HepG2 (cell line): Measurements from ENCODE around the gene PCYT2. TPM values are rescaled to one million over a fixed set of nuclear protein-coding genes. Genes with fewer than 3 reads are reported as not detected.
A peak's percentile ranks its signal among the peaks of the same experiment; 100 is the strongest.

Experiments
- AKAP8 ChIP-seq: sonication (generic); formaldehyde crosslinking; IDR thresholded peaks from 2 replicates; pipeline ENCODE4 v1.5.1; 2020; ENCODE audit warnings: mild to moderate bottlenecking, missing genetic modification reagents
- EP300 ChIP-seq, 3 experiments: sonication (generic) in 1 of 3; formaldehyde crosslinking in 1 of 3; IDR thresholded peaks; 2 replicates each; pipeline versions ENCODE4 v1.5.1 to v1.6.1; 2011 to 2020; ENCODE audit warnings: low read depth in 2 of 3, low read length in 2 of 3, borderline replicate concordance in 1 of 3, improper control_type of control experiment in 1 of 3, mild to moderate bottlenecking in 1 of 3, missing genetic modification reagents in 1 of 3, moderate library complexity in 1 of 3
- GTF2F1 ChIP-seq: fragments of 150-350 bp; IDR thresholded peaks from 2 replicates; pipeline ENCODE4 v1.6.1; 2014; ENCODE audit warnings: low read length
- HMGA1 ChIP-seq: sonication (generic); formaldehyde crosslinking; conservative IDR thresholded peaks from 2 replicates; pipeline ENCODE4 v1.4.0; 2020; ENCODE audit warnings: missing genetic modification reagents
- KAT8 ChIP-seq: IDR thresholded peaks from 2 replicates; pipeline ENCODE4 v1.6.1; 2016; ENCODE audit warnings: missing genetic modification reagents, missing compliant biosample characterization
- KLF6 ChIP-seq: IDR thresholded peaks from 2 replicates; pipeline ENCODE4 v1.8.0; 2016; ENCODE audit warnings: missing biosample characterization, missing genetic modification reagents
- NCOA1 ChIP-seq: sonication (generic); formaldehyde crosslinking; IDR thresholded peaks from 2 replicates; pipeline ENCODE4 v1.9.0; 2021; ENCODE audit warnings: missing genetic modification reagents
- NFIC ChIP-seq: IDR thresholded peaks from 2 replicates; pipeline ENCODE4 v1.6.1; 2012; ENCODE audit warnings: mild to moderate bottlenecking, low read length, inconsistent platforms
- PHF8 ChIP-seq: sonication (generic); formaldehyde crosslinking; IDR thresholded peaks from 2 replicates; pipeline ENCODE4 v1.5.0; 2020; ENCODE audit warnings: missing genetic modification reagents
- TP53 ChIP-seq: sonication (generic); formaldehyde crosslinking; conservative IDR thresholded peaks from 2 replicates; pipeline ENCODE4 v1.4.0; 2020; ENCODE audit warnings: missing genetic modification reagents
- ZBTB42 ChIP-seq: sonication (generic); formaldehyde crosslinking; IDR thresholded peaks from 2 replicates; pipeline ENCODE4 v1.5.0; 2020; ENCODE audit warnings: mild to moderate bottlenecking, missing genetic modification reagents
- ZNF17 ChIP-seq: sonication (generic); formaldehyde crosslinking; IDR thresholded peaks from 2 replicates; pipeline ENCODE4 v1.5.0; 2020; ENCODE audit warnings: mild to moderate bottlenecking, missing genetic modification reagents
- ZNF747 ChIP-seq: sonication (generic); formaldehyde crosslinking; IDR thresholded peaks from 2 replicates; pipeline ENCODE4 v1.8.1; 2023; ENCODE audit warnings: missing genetic modification reagents, mild to moderate bottlenecking, borderline replicate concordance
- polyA plus RNA-seq, 8 experiments: library from polyadenylated mRNA; depleted of rRNA in 3 of 8; stranded (reverse) in 7 of 8; unstranded in 1 of 8; fragments of >200 nt; fragmentation: Illumina TruSeq in 4 of 8; extraction: Trizol in 4 of 8; gene quantifications; 2 replicates each; pipeline versions ENCODE4 v1.2.1 to v1.2.3, GENCODE V29; 2011 to 2016; ENCODE audit warnings: low read depth in 4 of 8, missing spikeins in 1 of 8, mixed read lengths in 1 of 8; ENCODE audit not compliant: insufficient read depth in 1 of 8
- total RNA-seq, 5 experiments: library from RNA; depleted of rRNA; stranded (reverse); fragments of >200 nt; fragmentation: Illumina TruSeq; extraction: Trizol; gene quantifications; 2 replicates each; pipeline ENCODE4 v1.2.3, GENCODE V29; 2016; ENCODE audit warnings: low read depth in 1 of 5
- TF ChIP-seq, protein P1 (sequence below): fragments of 450-650 bp; IDR thresholded peaks from 2 replicates; pipeline ENCODE4 v1.6.1; 2016
- TF ChIP-seq, protein P2 (sequence below): sonication (generic); formaldehyde crosslinking; IDR thresholded peaks from 2 replicates; pipeline ENCODE4 v1.9.0; 2021; ENCODE audit warnings: missing genetic modification reagents, borderline replicate concordance
- TF ChIP-seq, protein P3 (sequence below): sonication (generic); formaldehyde crosslinking; IDR thresholded peaks from 2 replicates; pipeline ENCODE4 v1.8.1; 2022; ENCODE audit warnings: low read depth, mild to moderate bottlenecking, missing genetic modification reagents
- TF ChIP-seq, protein P4 (sequence below): sonication (generic); formaldehyde crosslinking; IDR thresholded peaks from 2 replicates; pipeline ENCODE4 v1.8.0; 2022; ENCODE audit warnings: mild to moderate bottlenecking, missing genetic modification reagents, moderate library complexity
- TF ChIP-seq, protein P5 (sequence below): sonication (generic); formaldehyde crosslinking; IDR thresholded peaks from 2 replicates; pipeline ENCODE4 v1.4.0; 2020; ENCODE audit warnings: missing genetic modification reagents, mild to moderate bottlenecking, borderline replicate concordance

The PCYT2 gene
- total and polyA plus RNA-seq, 2 of the 13 experiments (the other 11 are each of a cell fraction or from before 2014, with no cell fraction given) = 147 to 297 TPM

DNA sequence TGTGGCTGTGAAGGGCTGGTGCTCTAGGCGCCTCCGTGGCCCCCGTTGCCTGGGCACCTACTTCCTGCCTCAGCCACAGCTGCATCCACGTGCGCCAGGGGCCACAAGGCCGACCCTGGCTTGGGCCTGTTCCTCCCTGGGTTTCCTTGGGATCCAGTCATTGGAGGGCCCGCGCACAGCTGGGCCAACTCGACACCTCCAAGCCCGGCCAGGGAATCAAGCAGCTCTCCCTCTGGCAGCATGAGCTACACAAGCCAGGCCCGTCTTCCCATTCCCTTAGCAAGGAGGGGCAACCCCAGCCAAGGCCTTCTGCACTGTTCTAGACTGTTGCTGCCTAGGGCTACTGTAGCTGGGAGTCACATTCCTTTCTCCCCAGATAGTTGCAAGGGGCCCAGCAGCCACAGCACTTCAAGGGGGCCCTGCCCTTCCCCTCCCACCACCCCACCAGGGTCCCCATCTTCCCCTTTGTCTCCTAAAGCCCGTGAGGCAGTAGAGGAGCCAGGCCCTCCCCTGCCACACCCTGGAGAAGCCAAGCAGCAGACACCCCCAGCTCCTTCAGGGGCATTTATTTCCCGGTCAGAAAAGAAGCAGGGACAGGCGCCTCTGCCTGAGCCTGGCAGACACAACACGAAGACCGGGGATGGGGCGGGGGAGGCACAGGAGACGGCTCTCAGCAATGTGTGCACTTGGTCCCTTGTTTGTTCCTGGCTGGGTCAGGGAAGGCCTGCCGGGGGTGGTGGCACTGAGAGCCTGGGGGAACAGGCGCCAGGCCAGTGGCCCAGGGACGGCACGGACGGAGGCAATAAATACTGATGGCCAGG is 43.8 kb downstream of the PCYT2 start (continued):
- TF ChIP-seq, protein P1, sequence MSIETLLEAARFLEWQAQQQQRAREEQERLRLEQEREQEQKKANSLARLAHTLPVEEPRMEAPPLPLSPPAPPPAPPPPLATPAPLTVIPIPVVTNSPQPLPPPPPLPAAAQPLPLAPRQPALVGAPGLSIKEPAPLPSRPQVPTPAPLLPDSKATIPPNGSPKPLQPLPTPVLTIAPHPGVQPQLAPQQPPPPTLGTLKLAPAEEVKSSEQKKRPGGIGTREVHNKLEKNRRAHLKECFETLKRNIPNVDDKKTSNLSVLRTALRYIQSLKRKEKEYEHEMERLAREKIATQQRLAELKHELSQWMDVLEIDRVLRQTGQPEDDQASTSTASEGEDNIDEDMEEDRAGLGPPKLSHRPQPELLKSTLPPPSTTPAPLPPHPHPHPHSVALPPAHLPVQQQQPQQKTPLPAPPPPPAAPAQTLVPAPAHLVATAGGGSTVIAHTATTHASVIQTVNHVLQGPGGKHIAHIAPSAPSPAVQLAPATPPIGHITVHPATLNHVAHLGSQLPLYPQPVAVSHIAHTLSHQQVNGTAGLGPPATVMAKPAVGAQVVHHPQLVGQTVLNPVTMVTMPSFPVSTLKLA = no peak
- TF ChIP-seq ZNF17 (no peak), PHF8 (CRISPR knock-in tag) (no peak), HMGA1 (CRISPR knock-in tag) (no peak), GTF2F1 (no peak), EP300 (IDR thresholded peaks at IDR 0.05; ENCODE audit: low read depth in 2 of 2, low read length in 2 of 2) (no peak), EP300 (CRISPR knock-in tag; IDR thresholded peaks at IDR 0.05; ENCODE audit: borderline replicate concordance) (no peak), AKAP8 (CRISPR knock-in tag) (peak; percentile 99), ZBTB42 (CRISPR knock-in tag) (0 out of 2 replicates have a peak, but pooled peaks have one; percentile 25), TP53 (CRISPR knock-in tag) (peak; percentile 28; the same call in 1 of the 2 replicates), NFIC (0 out of 2 replicates have a peak, but pooled peaks have one; percentile 39), ZNF747 (CRISPR knock-in tag) (peak; percentile 52; the same call in 1 of the 2 replicates), KLF6 (CRISPR knock-in tag) (0 out of 2 replicates have a peak, but pooled peaks have one; percentile 20), KAT8 (CRISPR knock-in tag) (no peak), NCOA1 (CRISPR knock-in tag) (no peak; the same call in 1 of the 2 replicates)
- TF ChIP-seq, protein P2, sequence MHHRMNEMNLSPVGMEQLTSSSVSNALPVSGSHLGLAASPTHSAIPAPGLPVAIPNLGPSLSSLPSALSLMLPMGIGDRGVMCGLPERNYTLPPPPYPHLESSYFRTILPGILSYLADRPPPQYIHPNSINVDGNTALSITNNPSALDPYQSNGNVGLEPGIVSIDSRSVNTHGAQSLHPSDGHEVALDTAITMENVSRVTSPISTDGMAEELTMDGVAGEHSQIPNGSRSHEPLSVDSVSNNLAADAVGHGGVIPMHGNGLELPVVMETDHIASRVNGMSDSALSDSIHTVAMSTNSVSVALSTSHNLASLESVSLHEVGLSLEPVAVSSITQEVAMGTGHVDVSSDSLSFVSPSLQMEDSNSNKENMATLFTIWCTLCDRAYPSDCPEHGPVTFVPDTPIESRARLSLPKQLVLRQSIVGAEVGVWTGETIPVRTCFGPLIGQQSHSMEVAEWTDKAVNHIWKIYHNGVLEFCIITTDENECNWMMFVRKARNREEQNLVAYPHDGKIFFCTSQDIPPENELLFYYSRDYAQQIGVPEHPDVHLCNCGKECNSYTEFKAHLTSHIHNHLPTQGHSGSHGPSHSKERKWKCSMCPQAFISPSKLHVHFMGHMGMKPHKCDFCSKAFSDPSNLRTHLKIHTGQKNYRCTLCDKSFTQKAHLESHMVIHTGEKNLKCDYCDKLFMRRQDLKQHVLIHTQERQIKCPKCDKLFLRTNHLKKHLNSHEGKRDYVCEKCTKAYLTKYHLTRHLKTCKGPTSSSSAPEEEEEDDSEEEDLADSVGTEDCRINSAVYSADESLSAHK (CRISPR knock-in tag) = no peak
- TF ChIP-seq, protein P3, sequence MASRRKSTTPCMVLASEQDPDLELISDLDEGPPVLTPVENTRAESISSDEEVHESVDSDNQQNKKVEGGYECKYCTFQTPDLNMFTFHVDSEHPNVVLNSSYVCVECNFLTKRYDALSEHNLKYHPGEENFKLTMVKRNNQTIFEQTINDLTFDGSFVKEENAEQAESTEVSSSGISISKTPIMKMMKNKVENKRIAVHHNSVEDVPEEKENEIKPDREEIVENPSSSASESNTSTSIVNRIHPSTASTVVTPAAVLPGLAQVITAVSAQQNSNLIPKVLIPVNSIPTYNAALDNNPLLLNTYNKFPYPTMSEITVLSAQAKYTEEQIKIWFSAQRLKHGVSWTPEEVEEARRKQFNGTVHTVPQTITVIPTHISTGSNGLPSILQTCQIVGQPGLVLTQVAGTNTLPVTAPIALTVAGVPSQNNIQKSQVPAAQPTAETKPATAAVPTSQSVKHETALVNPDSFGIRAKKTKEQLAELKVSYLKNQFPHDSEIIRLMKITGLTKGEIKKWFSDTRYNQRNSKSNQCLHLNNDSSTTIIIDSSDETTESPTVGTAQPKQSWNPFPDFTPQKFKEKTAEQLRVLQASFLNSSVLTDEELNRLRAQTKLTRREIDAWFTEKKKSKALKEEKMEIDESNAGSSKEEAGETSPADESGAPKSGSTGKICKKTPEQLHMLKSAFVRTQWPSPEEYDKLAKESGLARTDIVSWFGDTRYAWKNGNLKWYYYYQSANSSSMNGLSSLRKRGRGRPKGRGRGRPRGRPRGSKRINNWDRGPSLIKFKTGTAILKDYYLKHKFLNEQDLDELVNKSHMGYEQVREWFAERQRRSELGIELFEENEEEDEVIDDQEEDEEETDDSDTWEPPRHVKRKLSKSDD (CRISPR knock-in tag) = 0 out of 2 replicates have a peak, but pooled peaks have one; percentile 55
- TF ChIP-seq, protein P4, sequence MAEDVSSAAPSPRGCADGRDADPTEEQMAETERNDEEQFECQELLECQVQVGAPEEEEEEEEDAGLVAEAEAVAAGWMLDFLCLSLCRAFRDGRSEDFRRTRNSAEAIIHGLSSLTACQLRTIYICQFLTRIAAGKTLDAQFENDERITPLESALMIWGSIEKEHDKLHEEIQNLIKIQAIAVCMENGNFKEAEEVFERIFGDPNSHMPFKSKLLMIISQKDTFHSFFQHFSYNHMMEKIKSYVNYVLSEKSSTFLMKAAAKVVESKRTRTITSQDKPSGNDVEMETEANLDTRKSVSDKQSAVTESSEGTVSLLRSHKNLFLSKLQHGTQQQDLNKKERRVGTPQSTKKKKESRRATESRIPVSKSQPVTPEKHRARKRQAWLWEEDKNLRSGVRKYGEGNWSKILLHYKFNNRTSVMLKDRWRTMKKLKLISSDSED (CRISPR knock-in tag) = peak; percentile 88
- TF ChIP-seq, protein P5, sequence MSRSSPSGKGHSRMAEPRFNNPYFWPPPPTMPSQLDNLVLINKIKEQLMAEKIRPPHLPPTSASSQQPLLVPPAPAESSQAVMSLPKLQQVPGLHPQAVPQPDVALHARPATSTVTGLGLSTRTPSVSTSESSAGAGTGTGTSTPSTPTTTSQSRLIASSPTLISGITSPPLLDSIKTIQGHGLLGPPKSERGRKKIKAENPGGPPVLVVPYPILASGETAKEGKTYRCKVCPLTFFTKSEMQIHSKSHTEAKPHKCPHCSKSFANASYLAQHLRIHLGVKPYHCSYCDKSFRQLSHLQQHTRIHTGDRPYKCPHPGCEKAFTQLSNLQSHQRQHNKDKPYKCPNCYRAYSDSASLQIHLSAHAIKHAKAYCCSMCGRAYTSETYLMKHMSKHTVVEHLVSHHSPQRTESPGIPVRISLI (CRISPR knock-in tag) = peak; percentile 25; the same call in 1 of the 2 replicates
